Activated CD8-positive, alpha-beta T cell treated with anti-CD3 and anti-CD28 coated beads for 36 hours (primary cell): ENCODE data around the gene USP9X. TPM values are rescaled to one million over a fixed set of nuclear protein-coding genes. Genes with fewer than 3 reads are reported as not detected.

Experiments
- ATAC-seq: fragments of 200-7000 bp; cut with Tn5 transposase; one replicate; pipeline ENCODE4 v1.10.0; 2021; ENCODE audit warnings: mild to moderate bottlenecking, moderate library complexity
- CTCF ChIA-PET: fragments of 350-600 bp; sonication (Branson Sonifier 250); formaldehyde crosslinking; loops from one replicate; lab custom pipeline; 2021; ENCODE audit warnings: antibody characterized with exemption; lab: Charles Lee
- POLR2A ChIA-PET: fragments of 350-600 bp; sonication (Branson Sonifier 250); formaldehyde crosslinking; loops from one replicate; lab custom pipeline; 2021; ENCODE audit warnings: antibody characterized with exemption; lab: Charles Lee
- DNase-seq: peaks from one replicate; pipeline ENCODE4 v3.0.0-alpha.2; 2020
- H3K27ac Mint-ChIP-seq: one replicate; pipeline ENCODE4 v1.8.0; 2021; ENCODE audit warnings: mild to moderate bottlenecking, mixed read lengths
- H3K27me3 Mint-ChIP-seq: one replicate; pipeline ENCODE4 v1.8.0; 2021; ENCODE audit warnings: mixed read lengths
- H3K36me3 Mint-ChIP-seq: one replicate; pipeline ENCODE4 v1.8.0; 2021; ENCODE audit warnings: low read depth, mixed read lengths
- H3K4me1 Mint-ChIP-seq: one replicate; pipeline ENCODE4 v1.8.0; 2021; ENCODE audit warnings: low read depth, mixed read lengths
- H3K4me3 Mint-ChIP-seq: one replicate; pipeline ENCODE4 v1.8.0; 2021; ENCODE audit warnings: mild to moderate bottlenecking, moderate library complexity, mixed read lengths
- H3K9me3 Mint-ChIP-seq: one replicate; pipeline ENCODE4 v1.8.0; 2021; ENCODE audit warnings: mixed read lengths
- intact Hi-C: fragments of 100-400 bp; cut with micrococcal nuclease; formaldehyde crosslinking; loops from one replicate; pipeline ENCODE4 v1.10.0; 2022
- total RNA-seq, 2 experiments: library from RNA; stranded (reverse); gene quantifications; one replicate each; pipeline ENCODE4 v1.2.3, GENCODE V29; 2021
- TF ChIP-seq, protein P1 (sequence below): fragments of 200-600 bp; IDR thresholded peaks from one replicate; pipeline ENCODE4 v1.8.0; 2022; ENCODE audit warnings: antibody characterized with exemption, mild to moderate bottlenecking

The USP9X gene
- total RNA-seq, 2 experiments from 2014 or later = 58.7 to 60.5 TPM

DNA sequence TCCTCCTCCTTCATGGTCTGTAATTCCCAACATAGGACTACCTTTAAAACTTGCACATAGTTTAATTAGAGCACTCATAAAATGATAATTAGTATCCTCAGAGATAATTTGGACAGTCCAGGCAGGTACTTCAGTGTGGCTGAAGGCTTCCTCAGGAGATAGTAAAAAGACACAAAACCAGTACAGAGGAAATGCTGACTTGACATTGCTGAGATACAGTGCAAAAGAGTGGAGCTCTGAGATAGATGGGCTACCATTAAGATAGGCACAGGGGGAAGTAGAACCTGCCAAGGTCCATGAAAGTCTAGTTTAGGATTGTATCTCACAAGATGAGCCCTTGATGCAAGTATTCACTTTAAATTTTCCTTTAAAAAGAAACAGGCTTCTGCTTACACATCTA, 91.0 kb downstream of the USP9X start:
- TF ChIP-seq, protein P1, sequence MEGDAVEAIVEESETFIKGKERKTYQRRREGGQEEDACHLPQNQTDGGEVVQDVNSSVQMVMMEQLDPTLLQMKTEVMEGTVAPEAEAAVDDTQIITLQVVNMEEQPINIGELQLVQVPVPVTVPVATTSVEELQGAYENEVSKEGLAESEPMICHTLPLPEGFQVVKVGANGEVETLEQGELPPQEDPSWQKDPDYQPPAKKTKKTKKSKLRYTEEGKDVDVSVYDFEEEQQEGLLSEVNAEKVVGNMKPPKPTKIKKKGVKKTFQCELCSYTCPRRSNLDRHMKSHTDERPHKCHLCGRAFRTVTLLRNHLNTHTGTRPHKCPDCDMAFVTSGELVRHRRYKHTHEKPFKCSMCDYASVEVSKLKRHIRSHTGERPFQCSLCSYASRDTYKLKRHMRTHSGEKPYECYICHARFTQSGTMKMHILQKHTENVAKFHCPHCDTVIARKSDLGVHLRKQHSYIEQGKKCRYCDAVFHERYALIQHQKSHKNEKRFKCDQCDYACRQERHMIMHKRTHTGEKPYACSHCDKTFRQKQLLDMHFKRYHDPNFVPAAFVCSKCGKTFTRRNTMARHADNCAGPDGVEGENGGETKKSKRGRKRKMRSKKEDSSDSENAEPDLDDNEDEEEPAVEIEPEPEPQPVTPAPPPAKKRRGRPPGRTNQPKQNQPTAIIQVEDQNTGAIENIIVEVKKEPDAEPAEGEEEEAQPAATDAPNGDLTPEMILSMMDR = no peak
- Mint-ChIP-seq H3K9me3 (no peaks in the 10 kb centered on the region), H3K36me3 (peaks cover 28% of the 10 kb centered on the region), H3K27ac (peak overlapping the region; percentile 30), H3K4me3 (no peak overlapping the region), H3K27me3 (no peaks in the 10 kb centered on the region), H3K4me1 (peaks cover 33% of the 10 kb centered on the region)
- intact Hi-C loops = no loop called here
- DNase-seq (no peak), ATAC-seq (no peak)
- ChIA-PET POLR2A (interaction anchor here (0.6 kb wide), 1 partner anchor 259 kb away, joined by 3 read pairs; no protein-coding TSS in a partner anchor), CTCF (interaction anchor here (0.9 kb wide), 1 partner anchor 77 kb away, joined by 3 read pairs; no protein-coding TSS in a partner anchor)

DNA sequence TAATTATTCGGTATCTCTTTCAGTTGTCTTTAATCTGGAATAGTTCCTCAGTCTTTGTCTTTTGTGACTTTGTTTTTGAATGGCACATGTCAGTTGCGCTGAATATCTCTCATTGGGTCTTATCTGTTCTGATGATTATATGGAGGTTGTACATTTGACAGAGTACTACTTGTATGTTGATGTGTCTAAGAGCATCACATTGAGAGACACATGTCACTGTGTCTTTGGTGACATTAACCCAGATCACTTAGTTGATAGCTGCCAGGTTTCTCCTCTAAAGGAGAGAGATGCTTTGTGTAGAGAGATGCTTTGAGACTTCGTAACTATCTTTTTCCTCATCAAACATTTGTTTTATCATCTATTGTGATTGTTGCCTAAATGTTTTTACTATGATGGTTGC, 92.1 kb downstream of the USP9X start:
- ATAC-seq (no peak), DNase-seq (no peak)
- no peak overlapping the region for H3K4me3 Mint-ChIP-seq
- H3K27ac Mint-ChIP-seq = peak overlapping the region; percentile 19
- H3K27me3 Mint-ChIP-seq = no peaks in the 10 kb centered on the region
- TF ChIP-seq, protein P1 = no peak
- H3K36me3 Mint-ChIP-seq = peaks cover 29% of the 10 kb centered on the region
- intact Hi-C loops = no loop called here
- ChIA-PET POLR2A (no interaction called here), CTCF (interaction anchor here (0.9 kb wide), 1 partner anchor 76 kb away, joined by 3 read pairs; no protein-coding TSS in a partner anchor)
- peaks cover 34% of the 10 kb centered on the region for H3K4me1 Mint-ChIP-seq
- no peaks in the 10 kb centered on the region for H3K9me3 Mint-ChIP-seq

DNA sequence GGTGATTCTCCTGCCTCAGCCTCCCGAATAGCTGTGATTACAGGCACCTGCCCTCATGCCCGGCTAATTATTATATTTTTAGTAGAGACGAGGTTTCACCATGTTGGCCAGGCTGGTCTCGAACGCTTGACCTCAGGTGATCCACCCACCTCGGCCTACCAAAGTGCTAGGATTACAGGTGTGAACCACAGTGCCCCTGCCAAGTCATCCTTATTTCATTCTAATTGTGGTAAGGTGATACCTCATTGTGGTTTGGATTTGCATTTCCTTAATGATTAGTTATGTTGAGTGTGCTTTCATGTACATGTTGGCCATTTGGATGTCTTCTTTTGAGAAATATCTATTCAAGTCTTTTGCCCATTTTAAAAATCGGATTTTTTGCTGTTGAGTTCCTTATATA, 93.0 kb downstream of the USP9X start:
- no peaks in the 10 kb centered on the region for H3K27me3 Mint-ChIP-seq
- ATAC-seq (no peak), DNase-seq (peak; percentile 27)
- no peaks in the 10 kb centered on the region for H3K9me3 Mint-ChIP-seq
- H3K27ac Mint-ChIP-seq = no peak overlapping the region
- H3K4me3 Mint-ChIP-seq = no peak overlapping the region
- TF ChIP-seq, protein P1 = no peak
- ChIA-PET CTCF (no interaction called here), POLR2A (no interaction called here)
- intact Hi-C loops = no loop called here
- peaks cover 36% of the 10 kb centered on the region for H3K4me1 Mint-ChIP-seq
- H3K36me3 Mint-ChIP-seq = peaks cover 25% of the 10 kb centered on the region

DNA sequence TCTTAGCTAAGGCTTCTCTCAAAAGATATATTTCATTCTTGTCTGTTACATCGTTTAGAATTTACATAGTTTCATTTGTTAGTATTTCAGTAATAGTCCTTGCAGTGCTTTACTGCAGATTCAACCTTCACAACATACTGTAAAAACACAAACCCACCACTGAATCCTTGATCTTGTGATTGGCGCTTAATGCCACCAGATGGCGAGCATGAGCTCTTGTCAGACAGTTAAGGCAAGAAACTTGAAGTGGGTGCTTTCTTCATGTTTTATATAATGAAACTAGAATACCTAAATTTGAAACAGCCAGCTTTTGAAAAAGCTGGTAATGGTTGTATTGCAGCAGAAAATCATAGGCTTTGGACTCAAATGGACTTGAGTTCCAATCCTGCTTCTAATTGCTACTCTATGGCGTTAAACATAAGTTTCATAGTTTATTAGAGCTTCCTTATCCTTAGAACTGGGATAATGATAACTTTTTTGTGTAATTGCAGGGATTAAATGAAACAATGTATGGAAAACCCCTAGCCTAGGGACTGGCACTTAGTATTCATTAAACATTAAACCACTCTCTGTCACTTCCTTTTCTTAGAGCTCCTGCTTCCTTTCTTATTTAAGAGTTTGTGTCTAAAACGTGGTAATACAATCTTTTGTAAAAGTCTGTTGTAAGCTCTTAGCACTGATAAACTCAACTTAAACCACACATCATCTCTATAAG, 95.1 kb downstream of the USP9X start:
- peak; percentile 67 for DNase-seq

More for the DNA sequence above, 95.1 kb downstream of the USP9X start:
- Mint-ChIP-seq H3K36me3 (peaks cover 24% of the 10 kb centered on the region), H3K27me3 (no peaks in the 10 kb centered on the region), H3K4me1 (peaks cover 47% of the 10 kb centered on the region), H3K27ac (peak overlapping the region; percentile 89), H3K4me3 (peak overlapping the region; percentile 17), H3K9me3 (no peaks in the 10 kb centered on the region)
- peak; percentile 86 for ATAC-seq
- intact Hi-C loops = loop anchor here (10.0 kb wide), 1 partner anchor 74 kb away; no protein-coding TSS in a partner anchor
- TF ChIP-seq, protein P1 = peak; percentile 58
- ChIA-PET POLR2A (interaction anchor here (1.5 kb wide), 1 partner anchor 11 kb away, joined by 7 read pairs; no protein-coding TSS in a partner anchor), CTCF (interaction anchor here (0.8 to 2.9 kb wide), 26 partner anchors 8 to 451 kb away, joined by 3 to 17 read pairs (median 5); no protein-coding TSS in a partner anchor)
